Bronchial smooth muscle cell (primary cell): ENCODE results near the gene MYO3A. TPM values are rescaled to one million over a fixed set of nuclear protein-coding genes. Genes with fewer than 3 reads are reported as not detected.

Source experiments
- total RNA-seq: library from RNA; depleted of rRNA; stranded (reverse); fragments of >200 nt; gene quantifications from 2 replicates; pipeline ENCODE4 v1.2.1, GENCODE V29; 2014

The MYO3A gene, protein sequence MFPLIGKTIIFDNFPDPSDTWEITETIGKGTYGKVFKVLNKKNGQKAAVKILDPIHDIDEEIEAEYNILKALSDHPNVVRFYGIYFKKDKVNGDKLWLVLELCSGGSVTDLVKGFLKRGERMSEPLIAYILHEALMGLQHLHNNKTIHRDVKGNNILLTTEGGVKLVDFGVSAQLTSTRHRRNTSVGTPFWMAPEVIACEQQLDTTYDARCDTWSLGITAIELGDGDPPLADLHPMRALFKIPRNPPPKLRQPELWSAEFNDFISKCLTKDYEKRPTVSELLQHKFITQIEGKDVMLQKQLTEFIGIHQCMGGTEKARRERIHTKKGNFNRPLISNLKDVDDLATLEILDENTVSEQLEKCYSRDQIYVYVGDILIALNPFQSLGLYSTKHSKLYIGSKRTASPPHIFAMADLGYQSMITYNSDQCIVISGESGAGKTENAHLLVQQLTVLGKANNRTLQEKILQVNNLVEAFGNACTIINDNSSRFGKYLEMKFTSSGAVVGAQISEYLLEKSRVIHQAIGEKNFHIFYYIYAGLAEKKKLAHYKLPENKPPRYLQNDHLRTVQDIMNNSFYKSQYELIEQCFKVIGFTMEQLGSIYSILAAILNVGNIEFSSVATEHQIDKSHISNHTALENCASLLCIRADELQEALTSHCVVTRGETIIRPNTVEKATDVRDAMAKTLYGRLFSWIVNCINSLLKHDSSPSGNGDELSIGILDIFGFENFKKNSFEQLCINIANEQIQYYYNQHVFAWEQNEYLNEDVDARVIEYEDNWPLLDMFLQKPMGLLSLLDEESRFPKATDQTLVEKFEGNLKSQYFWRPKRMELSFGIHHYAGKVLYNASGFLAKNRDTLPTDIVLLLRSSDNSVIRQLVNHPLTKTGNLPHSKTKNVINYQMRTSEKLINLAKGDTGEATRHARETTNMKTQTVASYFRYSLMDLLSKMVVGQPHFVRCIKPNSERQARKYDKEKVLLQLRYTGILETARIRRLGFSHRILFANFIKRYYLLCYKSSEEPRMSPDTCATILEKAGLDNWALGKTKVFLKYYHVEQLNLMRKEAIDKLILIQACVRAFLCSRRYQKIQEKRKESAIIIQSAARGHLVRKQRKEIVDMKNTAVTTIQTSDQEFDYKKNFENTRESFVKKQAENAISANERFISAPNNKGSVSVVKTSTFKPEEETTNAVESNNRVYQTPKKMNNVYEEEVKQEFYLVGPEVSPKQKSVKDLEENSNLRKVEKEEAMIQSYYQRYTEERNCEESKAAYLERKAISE (N-terminal part only)
- total RNA-seq = not detected in 2 replicates

DNA sequence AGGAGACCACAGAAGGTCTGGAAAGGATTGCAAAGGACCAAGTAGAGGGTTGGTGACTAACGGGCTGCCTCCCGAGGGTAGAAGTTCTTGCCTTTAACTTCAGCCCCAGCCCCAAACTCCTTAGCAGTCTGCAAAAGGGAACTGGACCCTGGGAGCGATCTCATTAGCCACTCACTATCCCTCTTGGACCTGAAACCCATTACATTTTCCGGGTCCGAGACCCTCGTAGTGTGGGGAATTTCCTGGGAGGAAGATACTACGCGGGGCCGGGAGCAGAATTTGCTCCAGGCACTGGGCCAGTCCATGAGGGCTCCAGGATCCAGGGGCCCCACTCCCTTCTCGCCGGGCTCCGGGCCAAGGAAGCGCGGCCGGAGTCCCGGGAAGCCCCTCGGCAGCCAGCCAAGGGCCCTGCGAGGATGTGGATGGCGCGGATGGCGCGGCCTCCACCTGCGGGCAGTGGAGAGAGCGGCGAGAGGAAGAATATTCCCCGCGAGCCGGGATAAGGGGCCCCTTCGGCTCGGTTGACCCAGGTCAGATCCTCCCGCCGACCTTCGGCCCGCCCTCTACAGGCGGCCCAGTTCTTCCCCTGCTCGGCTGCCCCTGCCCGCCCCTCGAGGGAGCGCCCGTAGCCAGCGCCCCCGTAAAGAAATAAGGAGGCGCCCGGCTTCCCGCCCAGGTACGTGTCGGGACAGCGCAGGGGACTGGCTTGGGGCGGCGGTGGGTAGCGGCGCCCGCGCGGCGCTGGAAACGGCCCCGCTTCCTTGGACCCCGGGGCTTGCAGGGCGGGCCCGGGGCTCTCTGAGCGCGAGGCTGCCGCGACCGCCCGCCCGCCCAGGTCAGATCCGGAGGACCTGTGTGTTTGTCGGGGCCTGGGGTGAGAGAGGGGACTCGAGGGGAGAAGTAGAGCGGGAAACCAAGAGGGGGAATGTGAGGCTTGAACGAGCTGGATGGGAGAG lies at the start of gene MYO3A:
Gene MYO3A (plus strand): TSS at position 577 of the 956 bp plus-strand sequence. CDS start 17,882 bp downstream, outside the sequence.

DNA sequence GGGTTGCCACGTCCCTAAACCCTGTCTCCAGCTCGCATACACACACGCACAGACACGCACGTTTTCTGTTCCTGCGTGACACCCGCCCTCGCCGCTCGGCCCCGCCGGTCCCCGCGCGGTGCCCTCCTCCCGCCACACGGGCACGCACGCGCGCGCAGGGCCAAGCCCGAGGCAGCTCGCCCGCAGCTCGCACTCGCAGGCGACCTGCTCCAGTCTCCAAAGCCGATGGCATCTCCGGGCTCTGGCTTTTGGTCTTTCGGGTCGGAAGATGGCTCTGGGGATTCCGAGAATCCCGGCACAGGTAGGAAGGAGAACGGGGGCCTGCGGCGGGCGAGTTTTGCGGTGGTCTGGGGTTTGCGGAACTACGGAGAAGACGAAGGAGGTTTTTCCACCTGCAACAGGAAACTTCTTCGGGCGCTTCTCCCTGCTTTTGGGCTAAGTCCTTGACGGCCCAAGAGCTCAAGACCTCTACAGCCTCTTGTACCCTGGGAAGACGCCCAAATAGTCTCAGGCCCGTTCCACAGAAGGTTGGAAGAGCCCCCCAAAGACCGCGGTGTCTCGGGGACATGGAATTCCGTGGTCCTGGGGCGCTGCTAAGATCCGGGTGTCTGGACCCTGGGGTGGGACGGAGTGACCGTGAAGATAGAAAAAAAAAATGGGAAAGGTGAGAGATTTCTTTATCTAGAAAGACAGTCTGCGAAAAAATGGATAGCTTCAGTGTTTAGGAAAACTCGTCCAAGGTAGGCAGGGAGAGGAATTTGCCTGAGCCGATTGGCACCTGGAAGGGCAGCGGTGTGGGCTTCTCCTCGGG lies 282.8 kb downstream of the MYO3A start, which contains the start of gene GAD2:
Gene GAD2 (plus strand): TSS at position 190 of the 811 bp plus-strand sequence. CDS start 36 bp downstream, at position 226.

